AG09309 (cell line): Measurements from ENCODE around the gene TRIM7.

Experiments
- DNase-seq: peaks from one replicate; pipeline ENCODE4 v3.0.0-alpha.2; 2010; ENCODE audit warnings: low read depth
- H3K4me3 ChIP-seq: 2 replicates; pipeline ENCODE4 v1.5.1; 2011; ENCODE audit warnings: mild to moderate bottlenecking, low read depth, low read length, moderate library complexity; ENCODE audit not compliant: control insufficient read depth
- CTCF ChIP-seq: IDR thresholded peaks from 2 replicates; pipeline ENCODE4 v1.5.1; 2011; ENCODE audit warnings: mild to moderate bottlenecking, low read depth, low read length, inconsistent platforms; ENCODE audit not compliant: insufficient read depth, control insufficient read depth; ENCODE audit errors: missing control alignments

The TRIM7 gene

GRCh38 chr5:181232593-181232992 lies 27.6 kb upstream of the TRIM7 start:
- DNase-seq, result no peak
- H3K4me3 ChIP-seq, result no peak overlapping the region
- TF ChIP-seq CTCF, result no peak

GRCh38 chr5:181231432-181231831 lies 26.4 kb upstream of the TRIM7 start:
- TF ChIP-seq CTCF, result no peak
- no peak for DNase-seq

GRCh38 chr5:181230551-181230950 lies 25.6 kb upstream of the TRIM7 start:
- H3K4me3 ChIP-seq, result no peak overlapping the region
- DNase-seq, result no peak
- no peak for TF ChIP-seq CTCF

More at GRCh38 chr5:181231432-181231831, 26.4 kb upstream of the TRIM7 start:
- H3K4me3 ChIP-seq, result no peak overlapping the region

- H3K4me3 ChIP-seq, result no peak overlapping the region
- no peak for TF ChIP-seq CTCF
- no peak for DNase-seq
Measured at GRCh38 chr5:181229996-181230395, 25.0 kb upstream of the TRIM7 start.

GRCh38 chr5:181224390-181225229 lies 19.6 kb upstream of the TRIM7 start:
- peak overlapping the region; percentile 93 for H3K4me3 ChIP-seq
- TF ChIP-seq CTCF, result no peak
- DNase-seq, result no peak

GRCh38 chr5:181223729-181224389 lies 18.9 kb upstream of the TRIM7 start:
- no peak for TF ChIP-seq CTCF
- H3K4me3 ChIP-seq, result peak overlapping the region; percentile 93
- no peak for DNase-seq
